GM12801 (cell line): ENCODE data around the gene AK9.

ENCODE experiments used
- TF ChIP-seq, protein P1 (sequence below): IDR thresholded peaks from one replicate; pipeline ENCODE4 v1.5.1; 2011; ENCODE audit warnings: control low read depth; ENCODE audit not compliant: insufficient read length; ENCODE audit errors: extremely low read depth

AK9 gene

GRCh38 chr6:109690373-109690736 lies 647 bp downstream of the AK9 start:
- TF ChIP-seq, protein P1, sequence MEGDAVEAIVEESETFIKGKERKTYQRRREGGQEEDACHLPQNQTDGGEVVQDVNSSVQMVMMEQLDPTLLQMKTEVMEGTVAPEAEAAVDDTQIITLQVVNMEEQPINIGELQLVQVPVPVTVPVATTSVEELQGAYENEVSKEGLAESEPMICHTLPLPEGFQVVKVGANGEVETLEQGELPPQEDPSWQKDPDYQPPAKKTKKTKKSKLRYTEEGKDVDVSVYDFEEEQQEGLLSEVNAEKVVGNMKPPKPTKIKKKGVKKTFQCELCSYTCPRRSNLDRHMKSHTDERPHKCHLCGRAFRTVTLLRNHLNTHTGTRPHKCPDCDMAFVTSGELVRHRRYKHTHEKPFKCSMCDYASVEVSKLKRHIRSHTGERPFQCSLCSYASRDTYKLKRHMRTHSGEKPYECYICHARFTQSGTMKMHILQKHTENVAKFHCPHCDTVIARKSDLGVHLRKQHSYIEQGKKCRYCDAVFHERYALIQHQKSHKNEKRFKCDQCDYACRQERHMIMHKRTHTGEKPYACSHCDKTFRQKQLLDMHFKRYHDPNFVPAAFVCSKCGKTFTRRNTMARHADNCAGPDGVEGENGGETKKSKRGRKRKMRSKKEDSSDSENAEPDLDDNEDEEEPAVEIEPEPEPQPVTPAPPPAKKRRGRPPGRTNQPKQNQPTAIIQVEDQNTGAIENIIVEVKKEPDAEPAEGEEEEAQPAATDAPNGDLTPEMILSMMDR = no peak

GRCh38 chr6:109687271-109687761 lies 3.7 kb downstream of the AK9 start:
- TF ChIP-seq, protein P1 = no peak

DNA sequence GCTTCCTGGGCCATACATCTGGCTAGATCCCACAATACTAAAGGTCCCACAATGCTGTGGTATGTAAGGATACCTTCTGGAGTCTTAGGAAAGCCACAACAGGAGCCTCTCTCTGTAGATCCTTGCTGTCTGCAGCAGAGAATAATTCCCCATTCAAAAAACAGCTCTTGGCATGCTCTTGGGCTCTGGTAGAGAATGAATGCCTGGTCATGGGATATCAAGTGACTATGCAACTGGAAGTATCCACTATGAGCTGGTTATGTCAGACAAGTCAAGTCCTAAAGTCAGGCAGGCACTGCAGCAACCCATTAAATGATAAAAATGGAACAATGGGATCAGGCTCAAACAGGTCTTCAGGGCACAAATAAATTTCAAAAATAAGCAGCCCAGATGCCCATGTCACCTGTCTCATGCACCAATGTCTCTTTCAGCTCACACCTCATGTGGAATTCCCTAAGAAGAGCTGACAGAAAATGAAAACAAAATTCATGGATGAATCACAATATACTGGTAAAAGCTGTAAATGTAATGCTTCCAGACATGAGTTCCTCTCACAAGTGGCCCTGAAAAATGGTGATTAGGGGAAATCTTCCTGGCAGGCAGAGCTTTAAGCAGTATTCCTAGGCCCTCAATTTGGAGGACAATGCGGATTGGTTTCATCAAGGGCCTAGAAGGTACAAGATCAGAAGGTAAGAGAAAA lies 4.3 kb downstream of the AK9 start:
- TF ChIP-seq, protein P1 = no peak

- TF ChIP-seq, protein P1 = no peak
Observed at GRCh38 chr6:109678240-109678639, 12.8 kb downstream of the AK9 start.

GRCh38 chr6:109676724-109677123 lies 14.3 kb downstream of the AK9 start:
- TF ChIP-seq, protein P1 = no peak

DNA sequence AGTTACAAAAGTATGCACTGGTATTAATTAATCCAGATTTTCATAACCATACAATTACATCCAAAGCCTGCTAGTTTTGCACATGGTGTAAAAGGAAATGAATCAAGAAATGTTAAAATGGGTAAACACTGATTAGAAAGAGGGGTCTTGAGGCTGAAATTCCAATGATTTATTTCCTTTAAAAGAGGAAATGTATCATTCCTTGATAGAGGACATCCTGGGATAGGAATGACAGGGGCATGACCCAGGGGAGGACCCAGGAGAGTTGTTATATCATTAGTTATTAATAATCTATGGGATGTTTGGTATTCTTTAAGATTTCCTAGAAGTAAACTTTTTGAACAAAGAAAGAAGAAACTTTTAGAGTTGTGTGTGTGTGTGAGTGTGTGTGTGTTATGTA lies 18.2 kb downstream of the AK9 start:
- TF ChIP-seq, protein P1 = no peak

DNA sequence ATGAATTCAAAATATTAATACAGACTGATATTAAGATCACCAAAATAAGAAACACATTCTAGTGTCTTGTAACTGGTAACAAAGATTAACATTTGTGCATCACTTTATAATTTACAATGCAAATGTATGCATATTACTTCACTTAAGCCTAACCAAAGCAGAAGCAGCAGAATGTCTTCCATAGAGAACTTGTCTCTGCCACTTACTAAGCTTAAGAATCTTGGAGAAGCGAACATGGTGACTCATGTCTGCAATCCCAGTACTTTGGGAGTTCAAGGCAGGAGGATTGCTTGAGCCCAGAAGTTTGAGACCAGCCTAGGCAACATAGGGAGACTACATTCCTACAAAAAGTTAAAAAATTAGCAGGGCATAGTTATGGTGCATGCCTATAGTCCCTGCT lies 18.8 kb downstream of the AK9 start:
- TF ChIP-seq, protein P1 = no peak

- TF ChIP-seq, protein P1 = no peak
Observed at GRCh38 chr6:109671733-109672132, 19.3 kb downstream of the AK9 start.
